HEK293 (cell line): ENCODE data around the gene CFP.

ENCODE experiments used
- CTCF ChIP-seq: fragments of 450-650 bp; formaldehyde crosslinking; IDR thresholded peaks from 2 replicates; pipeline ENCODE4 v1.5.1; 2016; ENCODE audit warnings: missing biosample characterization, missing genetic modification characterization
- KLF7 ChIP-seq: fragments of 450-650 bp; formaldehyde crosslinking; IDR thresholded peaks from 2 replicates; pipeline ENCODE4 v1.5.1; 2016; ENCODE audit warnings: missing biosample characterization, missing genetic modification characterization, borderline replicate concordance
- ZBTB10 ChIP-seq: fragments of 450-650 bp; formaldehyde crosslinking; IDR thresholded peaks from 2 replicates; pipeline ENCODE4 v1.5.1; 2016; ENCODE audit warnings: missing biosample characterization, missing genetic modification characterization
- ZBTB49 ChIP-seq: fragments of 450-650 bp; formaldehyde crosslinking; IDR thresholded peaks from 2 replicates; pipeline ENCODE4 v1.5.1; 2016; ENCODE audit warnings: missing biosample characterization, missing genetic modification characterization, low read depth
- ZNF274 ChIP-seq, 2 experiments: fragments of 200-500 bp in 1 of 2; fragments of 450-650 bp in 1 of 2; sonication (Bioruptor generic) in 1 of 2; formaldehyde crosslinking in 1 of 2; IDR thresholded peaks; 2 replicates each; pipeline versions ENCODE4 v1.5.1 to v1.6.1; 2014 to 2016; ENCODE audit warnings: borderline replicate concordance in 1 of 2, inconsistent platforms in 1 of 2, low read length in 1 of 2, missing biosample characterization in 1 of 2, missing genetic modification characterization in 1 of 2
- ZNF626 ChIP-seq: fragments of 450-650 bp; sonication (Bioruptor Pico); formaldehyde crosslinking; IDR thresholded peaks from 2 replicates; pipeline ENCODE4 v1.5.1; 2018; ENCODE audit warnings: missing biosample characterization, missing genetic modification characterization, inconsistent platforms
- ZNF658 ChIP-seq: fragments of 450-650 bp; formaldehyde crosslinking; IDR thresholded peaks from 2 replicates; pipeline ENCODE4; 2016; ENCODE audit warnings: missing biosample characterization, missing genetic modification characterization

- TF ChIP-seq ZBTB49 (tag by site-specific recombination) = no peak
- no peak for TF ChIP-seq KLF7 (tag by site-specific recombination)
- TF ChIP-seq CTCF = no peak
- TF ChIP-seq ZNF658 (tag by site-specific recombination) = no peak
- no peak for TF ChIP-seq ZNF274 (IDR thresholded peaks at IDR 0.05; ENCODE audit: low read length)
- no peak for TF ChIP-seq ZNF274 (tag by site-specific recombination; IDR thresholded peaks at IDR 0.05; ENCODE audit: borderline replicate concordance)
- no peak for TF ChIP-seq ZNF626 (tag by site-specific recombination)
- no peak for TF ChIP-seq ZBTB10 (tag by site-specific recombination)
Observed at GRCh38 chrX:47612418-47612817, 17.3 kb downstream of the CFP start.
